Astrocyte of the hippocampus (primary cell): ENCODE data around the gene NEUROD2.
"Not testable (repeated sequence)": the region's sequence is repeated elsewhere in the genome, so short reads cannot be mapped to it uniquely, and the experiment has no call there.

Experiments
- DNase-seq: peaks from one replicate; pipeline ENCODE4 v3.0.0; 2011; ENCODE audit warnings: low read depth, low spot score

Gene NEUROD2

DNA sequence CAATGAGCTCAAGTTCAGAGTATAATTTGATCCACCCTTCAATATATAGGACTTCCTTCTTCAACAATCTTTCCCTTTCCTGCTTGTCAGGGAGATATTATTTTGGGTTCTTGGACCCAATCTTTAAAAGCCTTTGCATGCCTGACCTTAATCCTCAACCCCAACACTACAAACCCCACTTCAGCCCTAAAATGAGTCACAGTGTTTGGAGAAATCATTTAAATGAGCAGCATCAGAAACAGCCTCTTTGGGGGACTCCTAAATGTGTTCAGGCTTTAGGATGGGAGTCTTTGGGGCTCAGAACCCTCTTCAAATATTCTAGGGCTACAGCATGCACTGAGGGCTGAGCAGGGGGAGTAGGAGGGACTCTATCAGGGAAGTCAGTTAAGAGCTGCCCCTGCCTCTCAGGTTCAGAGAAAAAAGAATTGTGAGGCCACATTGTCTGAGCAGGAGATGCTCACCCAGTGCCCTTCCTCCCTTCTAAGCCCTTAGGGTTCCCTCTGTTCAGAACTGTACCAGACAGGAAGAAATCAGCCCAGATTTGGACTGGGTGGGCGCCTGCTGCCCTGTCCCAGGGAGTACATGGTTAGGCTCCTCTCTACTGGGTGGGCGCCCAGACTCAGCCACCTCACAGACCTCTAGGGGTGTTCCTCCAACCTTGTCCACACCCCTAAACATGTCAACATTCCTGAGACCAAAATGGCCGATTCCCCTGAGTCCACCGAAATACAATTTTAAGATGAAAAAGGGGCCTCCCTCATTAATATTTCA lies 5.0 kb downstream of the NEUROD2 start:
- no peak for DNase-seq

DNA sequence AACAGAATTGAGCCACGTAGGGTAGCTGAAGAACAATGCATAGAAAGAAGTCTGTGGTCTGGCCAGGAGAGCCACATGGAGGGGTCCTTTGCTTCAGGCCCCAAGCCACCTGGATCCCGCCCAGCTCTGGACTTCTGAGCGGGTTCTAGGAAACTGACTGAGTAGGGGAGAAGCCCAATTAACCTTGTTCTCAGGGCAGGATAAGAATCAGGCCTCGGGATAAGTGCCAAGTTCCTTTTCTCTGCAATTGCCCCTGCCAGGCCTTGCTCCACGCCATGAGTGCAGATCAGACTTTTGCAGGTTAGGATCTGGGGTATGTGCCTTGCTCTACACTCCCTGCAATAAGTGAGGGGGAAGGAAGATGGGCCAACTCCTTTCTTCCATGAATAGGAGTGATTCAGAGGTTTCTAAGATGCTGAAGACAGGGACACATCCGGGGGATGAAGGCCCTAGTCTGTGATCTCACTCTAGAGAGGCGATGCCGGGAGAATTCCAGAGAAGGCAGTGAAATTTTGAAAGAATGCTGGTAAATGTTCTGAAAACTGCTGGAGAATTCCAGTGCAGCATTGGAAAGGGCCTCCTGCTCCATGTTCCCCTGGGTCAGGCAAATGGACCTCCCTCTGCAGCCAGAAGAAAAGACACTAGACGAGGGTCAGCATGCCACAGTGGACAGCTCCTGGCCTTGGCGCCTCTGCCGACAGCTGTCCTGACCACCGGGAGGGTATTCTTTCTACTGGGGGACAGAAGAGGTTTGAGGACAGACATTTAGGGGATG lies 5.8 kb downstream of the NEUROD2 start:
- no peak for DNase-seq

DNA sequence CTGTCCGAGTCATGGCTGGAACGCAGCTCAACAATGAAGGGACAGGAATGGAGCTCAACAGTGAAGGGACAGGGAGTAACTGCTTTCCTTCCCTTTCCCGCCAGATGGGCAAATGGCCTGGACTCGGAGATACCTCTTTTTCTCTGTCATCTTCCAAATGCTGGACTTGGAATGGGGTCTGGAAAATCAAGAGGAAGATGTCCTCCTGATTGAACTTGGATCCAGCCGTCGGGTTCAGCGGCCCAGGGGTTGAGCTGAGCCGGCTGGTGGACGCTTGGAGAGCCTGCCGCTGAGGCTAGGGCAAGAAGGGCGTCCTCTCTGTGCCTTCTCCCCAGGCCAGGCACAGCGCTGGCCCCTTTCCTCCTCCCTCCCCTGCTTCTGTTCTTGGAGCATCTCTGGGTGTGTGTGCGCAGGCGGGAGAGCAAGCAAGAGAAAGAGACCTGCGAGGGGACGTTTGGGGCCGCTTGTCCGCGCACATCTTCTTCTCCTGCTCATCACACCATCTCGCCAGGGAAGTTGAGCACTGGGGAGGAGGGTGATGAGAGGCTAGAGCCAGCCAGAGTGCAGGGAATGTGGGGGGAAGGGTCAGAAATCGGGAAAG lies 6.6 kb downstream of the NEUROD2 start:
- no peak for DNase-seq

DNA sequence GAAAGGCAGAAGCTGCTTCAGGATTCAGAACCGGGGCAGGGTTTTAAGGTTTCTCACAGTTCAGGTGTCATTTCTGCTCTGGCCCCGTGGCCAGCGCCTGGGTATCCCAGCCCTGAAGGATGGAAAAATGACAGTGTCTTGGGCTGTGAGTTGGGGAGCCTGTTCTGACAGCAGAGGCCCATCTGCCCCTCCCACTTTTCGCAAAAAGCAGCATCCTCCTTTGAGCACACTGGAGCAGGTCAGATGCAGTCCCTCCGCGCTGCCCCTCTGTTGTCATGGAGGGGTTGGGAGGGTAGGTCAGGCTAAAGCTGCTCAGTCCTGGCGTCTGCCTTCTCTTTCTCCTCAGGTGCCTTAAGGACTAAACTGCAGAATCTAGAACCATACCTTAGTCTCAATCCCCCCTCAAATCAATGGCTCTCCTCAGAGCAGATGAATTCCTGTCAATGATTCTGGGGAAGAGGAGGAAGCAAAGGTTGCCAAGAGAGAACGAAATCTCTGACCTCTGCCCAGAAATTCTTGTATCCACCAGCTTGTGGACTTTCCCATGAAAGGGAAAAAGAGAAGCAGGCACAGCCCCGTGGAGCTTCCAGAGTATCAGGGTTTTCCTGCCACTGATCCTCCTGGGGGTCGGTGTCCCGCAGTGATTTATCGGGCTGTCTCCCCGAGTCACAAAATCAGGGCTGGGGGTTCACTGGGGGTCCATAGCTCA lies 7.3 kb downstream of the NEUROD2 start:
- no peak for DNase-seq

DNA sequence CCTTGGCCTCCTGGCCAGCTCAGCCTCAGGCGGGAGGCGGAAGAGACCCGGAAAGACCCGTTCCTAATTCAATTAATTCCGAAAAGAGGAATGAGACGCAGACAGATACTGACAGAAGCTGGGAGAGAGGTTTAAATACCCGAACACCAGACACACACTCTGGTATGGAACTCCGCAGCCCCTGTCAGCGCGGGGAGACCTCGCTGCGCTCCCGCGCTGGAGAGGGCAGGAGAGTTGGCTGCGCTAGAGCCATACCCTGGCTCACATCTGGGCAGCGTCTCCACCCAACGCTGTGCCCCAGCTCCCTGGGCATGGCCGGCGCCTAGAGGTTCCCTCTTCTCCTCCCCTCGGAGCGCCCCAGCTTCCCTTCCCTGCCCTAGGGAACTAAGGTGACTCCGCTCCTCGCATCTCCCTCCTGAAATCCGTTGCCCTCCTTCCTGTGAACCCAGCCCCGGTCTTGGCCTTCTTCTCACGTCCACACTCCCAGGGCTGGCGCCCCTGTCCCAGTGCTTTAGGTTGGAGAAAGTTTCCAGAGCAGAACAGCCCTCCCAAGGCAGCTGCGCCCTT lies 8.0 kb downstream of the NEUROD2 start:
- no peak for DNase-seq

DNA sequence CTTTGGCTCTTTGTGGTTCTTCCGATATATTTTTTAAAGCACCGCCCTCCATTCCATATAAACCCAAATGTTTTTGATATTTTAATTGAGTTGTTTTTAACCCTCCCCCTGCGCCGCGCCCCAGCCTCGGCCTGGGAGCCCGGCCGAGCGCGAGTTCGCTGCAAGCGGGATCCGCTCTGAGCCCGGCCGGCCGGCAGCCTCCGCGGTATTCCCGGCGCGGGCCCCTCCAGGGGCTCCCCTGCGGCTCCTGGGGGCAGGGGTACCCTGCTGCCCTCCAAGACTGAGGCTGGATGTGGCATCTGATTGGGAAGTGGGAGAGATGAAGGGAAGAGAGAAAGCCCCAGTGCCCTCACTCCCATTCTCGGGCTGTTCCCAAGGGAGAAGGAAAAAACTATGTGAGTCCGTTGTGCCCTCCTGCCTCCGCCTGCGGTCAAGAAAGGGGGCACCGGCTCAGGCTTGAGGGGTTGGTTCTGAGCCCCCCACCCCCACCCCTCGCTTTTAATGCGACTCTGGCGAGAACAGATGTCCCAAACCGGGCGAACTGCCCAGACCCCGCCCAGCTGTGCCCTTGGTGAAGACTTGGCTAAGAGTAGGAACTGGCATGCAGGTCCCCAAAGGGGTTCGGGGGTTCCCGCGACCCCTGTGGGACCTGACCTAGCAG lies 8.6 kb downstream of the NEUROD2 start:
- no peak for DNase-seq

DNA sequence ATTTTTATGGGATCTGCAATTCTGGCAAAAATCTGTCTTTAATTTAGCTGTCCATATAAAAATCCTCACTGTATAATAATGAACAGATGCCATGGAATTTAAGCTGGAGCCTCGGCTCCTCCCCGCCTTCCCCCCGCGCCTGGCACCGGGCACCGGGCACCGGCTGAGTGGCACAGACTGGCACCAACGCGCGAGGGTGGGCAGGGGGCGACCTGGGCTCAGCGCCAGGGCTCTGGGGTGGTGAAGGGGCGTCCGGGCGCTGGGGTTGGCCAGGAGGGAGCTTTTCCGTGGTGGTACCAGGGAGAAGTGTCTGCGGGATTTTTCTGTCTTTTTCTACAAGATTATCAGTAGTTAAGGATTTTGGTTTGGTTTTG lies 9.1 kb downstream of the NEUROD2 start:
- DNase-seq = no peak

DNA sequence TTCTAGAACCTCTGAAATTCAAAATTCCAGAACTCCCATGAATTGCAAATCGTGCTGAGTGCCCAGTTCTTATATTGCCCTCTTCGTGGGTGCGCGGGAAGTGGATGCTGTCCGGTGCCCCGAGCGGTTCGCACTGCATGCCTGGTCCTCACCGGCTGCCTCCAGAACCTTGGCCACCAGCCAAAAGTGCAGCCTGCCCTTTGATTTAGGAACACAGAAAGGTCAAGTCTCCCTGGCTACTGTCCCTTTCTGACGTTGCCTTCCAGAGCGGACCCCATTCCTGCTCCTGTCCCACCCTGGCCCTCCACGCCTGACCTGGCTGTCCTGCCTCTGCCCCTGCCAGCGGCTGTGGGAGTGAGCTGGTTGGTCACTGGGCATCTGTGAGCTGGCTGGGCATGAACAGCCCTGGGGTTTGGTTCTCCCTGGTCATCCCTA lies 9.7 kb downstream of the NEUROD2 start:
- no peak for DNase-seq

DNA sequence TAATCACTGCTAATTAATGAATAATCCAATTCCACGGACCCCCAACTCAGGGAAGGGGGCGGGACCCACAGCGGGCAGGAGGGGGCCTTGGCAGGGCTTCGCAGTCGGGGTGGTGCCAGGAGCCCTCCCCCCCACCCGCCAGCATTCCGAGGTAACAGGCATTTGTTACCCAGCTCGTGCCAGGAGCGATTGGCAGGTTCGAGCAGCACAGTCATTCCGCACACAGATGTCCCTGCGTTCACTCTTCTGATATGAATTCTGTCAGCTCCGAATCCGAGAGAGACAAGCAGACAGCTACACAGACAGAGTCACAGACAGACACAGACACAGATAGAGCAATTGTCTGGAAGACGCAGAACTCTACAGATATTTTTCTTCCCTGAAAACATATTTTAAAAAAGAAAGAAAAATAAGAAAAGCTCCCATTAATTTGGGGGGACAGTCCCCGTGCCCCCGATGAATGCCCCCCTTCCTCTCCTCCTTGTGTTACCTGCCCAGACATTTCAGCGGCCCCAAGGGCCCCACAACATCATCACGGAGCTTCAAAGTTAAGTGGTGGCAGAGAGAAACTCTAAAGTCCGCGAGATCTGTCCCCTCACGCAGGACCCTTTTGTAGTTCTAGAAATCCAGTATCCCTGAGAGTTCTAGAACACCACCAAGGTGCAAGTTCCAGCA lies 10.2 kb downstream of the NEUROD2 start:
- DNase-seq = no peak

DNA sequence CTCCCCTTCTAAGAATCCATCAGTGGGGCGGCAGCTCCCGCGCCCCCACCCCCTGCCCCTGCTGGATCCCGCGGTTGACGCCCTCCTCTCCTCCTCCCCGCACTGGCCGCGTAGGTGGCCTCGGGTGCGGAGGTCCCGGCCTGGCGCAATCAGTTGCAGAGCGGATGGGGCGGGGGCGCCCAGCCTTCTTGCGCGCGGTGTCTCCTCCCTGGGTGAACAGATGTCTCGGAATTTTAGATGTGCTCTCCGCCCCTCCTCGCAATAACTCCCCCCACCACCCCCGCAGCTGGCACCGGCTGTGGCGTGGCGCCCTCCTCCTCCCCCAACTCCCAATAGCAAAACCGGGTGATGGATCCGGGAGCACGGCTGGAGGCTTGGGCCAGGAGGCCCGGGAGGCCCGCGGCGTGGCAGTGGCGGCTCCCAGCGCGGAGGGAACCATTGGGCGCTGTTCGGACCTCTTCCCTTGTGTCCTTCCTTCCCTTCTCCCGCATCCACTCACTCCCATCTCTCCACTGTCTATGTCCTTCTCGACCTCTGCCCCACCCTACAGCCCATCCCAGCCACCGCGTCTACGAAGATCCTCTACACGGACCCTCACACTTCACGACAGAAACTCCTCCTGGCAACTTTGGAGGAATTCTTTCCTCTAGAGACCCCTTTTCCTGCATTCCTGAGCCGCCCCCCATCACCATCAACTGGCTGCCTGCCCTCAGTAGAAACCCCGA lies 11.0 kb downstream of the NEUROD2 start:
- DNase-seq = no peak

DNA sequence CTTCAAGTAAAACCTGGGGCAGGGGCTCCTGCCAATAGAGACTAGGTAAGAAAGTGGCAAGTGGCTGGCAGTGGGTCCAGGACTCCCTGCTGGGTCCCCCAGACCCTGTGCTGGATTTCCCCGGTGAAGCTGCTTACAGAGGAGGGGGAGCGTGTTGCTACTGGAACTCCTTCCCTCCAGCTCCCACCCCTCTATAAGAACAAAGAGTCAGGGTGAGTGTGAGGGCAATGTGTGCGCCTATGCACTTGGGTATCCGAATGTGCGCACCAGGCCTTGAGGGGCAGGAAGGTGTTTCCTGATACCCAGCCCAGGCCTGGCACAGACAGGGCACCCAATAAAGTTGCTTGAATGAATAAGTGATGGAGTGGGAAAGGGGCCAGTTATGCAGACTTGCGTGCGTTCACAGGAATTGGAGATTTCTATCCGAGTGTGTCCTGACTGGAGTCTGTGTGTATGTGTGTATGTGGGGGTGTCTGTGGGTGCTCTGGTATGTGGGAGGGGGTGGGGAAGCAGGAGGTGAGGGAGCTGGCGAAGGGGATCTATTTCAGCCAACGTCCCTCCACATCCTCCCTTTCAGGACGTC lies 11.7 kb downstream of the NEUROD2 start:
- DNase-seq = no peak

DNA sequence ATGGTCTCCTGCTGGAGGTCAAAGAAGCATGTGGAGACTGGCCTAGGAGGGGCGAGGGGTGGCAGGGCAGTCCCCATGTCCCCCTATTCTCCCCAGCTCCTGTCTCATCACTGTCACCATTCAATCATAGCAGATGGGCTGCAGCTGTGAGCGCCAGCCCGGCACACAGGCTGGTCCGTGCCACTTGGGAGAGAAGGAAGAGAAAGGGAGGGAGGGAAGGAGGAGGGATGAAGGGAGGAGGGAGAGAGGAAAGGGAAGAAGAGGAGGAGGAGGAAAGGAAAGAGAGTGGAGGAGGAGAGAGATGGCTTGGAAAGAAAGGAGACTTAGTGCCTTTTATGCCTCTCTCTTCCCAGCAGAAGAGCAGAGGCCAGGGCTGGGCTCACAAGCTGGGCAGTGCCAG lies 12.4 kb downstream of the NEUROD2 start:
- no peak for DNase-seq

DNA sequence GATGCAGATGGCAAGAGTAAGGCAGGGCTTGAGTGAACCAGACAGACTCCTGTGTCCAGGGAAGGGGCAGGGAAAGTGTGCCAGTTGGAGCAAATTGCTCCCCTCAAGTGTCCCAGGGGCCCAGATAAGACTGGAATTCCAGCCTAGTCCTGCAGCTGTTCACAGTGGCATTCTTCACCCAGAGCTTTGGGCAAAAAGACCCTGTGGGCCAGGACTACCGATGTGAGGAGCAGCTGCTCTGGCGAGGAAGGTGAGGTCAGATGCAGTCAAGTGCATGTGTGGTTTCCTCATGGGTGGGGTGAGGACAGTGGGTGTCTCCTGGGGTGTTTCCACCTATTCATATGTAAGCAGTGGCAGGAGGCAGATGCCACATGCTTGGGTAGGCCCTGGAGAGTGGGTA lies 14.3 kb downstream of the NEUROD2 start:
- no peak for DNase-seq

DNA sequence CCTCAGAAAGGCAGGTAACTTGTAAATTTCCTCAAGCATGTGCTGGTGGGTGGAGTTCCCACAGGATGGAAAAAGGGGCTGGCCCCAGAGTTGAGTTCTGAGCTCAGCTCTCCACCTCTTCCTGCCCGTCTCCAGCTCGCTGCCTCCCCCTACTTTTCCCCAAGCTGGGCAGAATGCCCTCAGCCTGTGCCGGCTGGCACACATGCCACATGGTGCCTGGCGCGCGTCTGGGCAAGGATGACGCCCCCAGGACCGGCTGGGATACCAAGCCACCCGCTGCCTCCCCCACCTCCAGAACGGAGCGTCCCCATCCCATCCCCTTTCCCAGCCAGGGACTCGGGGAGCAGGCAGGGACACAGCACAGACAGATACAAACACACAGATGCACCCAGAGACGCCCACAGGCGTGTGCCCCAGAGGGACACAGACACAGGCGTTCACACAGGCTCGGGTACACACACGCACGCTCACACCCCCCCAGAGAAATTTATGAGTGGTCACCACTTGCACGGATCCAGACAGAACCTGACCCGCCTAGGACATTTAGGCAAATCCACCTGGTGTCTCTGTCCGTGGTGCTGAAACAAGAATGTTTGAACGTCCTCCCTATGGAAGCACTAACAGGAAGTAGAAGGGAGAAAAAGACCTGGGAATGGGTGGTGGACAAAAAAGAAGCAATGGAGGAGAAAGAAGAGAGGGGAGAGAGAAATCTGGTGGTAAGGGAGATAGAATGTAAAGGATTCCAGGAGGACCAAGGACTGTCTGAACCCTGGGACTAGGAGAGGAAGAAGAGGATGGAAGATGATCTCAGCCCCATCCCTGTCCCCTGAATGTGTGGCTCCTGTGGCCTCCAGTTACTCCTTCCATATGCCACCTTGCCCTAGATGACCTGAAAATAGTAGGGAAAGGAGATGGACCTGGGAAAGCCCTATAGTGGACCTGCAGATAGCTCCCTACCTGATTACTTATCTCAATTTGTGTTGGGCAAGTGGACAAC lies 15.5 kb downstream of the NEUROD2 start:
- peak; percentile 73 for DNase-seq

DNA sequence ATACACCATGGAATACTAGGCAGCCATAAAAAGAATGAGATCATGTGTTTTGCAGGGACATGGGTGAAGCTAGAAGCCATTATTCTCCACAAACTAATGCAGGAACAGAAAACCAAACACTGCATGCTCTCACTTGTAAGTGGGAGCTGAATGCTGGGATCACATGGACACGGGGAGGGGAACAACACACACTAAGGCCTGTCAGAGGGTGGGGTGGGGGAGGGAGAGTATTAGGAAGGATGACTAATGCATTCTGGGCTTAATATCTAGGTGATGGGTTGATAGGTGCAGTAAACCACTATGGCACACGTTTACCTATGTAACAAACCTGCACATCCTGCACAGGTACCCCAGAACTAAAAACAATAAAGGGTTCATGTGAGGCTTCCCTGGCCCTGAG lies 17.5 kb downstream of the NEUROD2 start:
- DNase-seq = not testable (repeated sequence)

DNA sequence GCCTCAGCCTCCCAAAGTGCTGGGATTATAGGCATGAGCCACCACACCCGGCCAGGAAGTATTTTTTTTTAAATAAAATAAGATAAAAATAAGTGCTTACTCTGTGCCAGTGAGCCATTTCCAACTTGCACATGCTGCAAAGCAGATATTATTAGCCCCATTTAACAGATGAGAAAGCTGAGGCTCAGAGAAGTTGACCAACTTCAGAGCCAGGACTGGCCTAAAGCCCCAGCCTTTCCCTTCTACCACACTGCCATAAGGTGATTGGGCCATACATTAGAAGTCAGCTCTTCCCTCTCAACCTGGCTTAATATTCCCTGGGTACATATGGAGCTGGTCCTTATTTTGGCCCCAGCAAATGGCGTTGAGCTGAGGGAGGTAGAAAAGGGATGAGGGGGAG lies 25.1 kb downstream of the NEUROD2 start:
- DNase-seq = no peak

DNA sequence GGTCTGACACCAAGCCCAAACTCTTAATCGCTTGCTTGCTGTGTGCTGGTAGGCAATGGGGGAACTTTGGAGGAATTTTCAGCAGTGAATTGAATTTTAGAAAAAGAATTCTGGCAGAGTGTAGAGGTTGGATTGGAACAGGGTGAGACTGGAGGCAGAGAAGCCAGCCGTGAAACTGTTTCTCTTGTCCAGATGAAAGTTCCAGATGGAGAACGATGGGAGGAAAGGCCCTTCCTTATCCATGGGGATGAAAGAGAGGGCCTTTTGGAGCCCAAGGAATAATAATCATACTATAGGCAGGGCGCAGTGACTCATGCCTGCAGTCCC lies 26.0 kb downstream of the NEUROD2 start:
- DNase-seq = no peak

DNA sequence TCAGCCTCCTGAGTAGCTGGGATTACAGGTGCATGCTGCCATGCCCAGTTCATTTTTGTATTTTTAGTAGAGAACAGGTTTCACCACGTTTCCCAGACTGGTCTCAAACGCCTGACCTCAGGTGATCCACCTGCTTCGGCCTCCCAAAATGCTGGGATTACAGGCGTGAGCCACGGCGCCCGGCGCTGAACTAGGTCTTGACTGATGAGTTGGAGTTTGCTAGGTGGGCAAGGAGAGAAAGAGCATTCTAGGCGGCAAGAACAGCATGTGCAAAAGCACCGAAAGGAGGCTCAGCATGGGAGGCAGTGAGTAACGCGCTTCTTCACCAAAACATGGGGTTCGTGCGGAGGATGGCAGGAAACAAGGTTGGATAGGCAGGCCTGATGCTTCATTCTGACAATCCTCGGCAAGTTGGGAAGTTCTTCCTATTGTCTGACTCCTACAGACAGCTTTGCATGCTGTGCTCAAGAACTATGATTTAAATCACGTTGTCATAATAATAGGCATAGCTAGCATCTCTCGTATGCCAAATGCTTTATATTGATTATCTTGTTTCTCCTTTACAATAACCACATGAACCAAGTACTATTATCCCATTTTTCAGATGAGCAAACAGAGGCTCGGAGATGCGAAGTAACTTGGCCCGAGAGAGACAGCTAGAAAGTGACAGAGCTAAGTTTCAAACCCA lies 26.5 kb downstream of the NEUROD2 start:
- DNase-seq = no peak
